ENCODE measurements around the gene CAMSAP1.

Gene CAMSAP1

DNA sequence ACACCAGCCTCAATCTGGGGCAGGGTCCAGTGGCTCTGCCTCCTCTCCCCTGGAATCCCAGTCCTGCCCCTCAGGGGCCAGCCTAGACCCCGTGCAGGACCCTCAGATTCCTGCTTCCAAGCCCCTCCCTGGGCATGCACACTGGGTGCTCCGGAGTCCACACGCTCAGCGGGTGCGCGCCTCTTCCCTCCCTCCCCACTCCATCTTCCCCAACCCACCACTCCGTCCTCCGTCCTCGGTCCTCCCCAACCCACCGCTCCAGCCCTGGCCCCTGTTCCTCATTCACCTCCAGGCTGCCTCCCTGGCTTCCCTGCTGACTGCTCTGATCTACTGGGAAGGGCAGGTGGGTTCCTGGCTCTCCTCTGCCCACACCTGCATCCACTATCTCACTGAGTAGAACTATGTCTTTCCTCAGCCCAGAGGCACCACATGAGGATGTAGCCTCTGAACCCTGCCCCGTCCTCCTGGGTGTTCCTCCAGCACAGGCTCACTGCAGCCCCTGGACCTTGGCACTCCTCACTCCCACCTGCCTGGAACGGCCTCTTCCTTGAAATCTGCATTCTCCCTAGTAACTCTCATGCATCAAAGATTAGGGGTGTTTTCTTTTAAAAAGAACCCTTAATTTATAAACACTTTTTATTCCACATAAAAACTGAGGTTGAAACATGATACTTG, 92.8 kb downstream of the CAMSAP1 start:
- TF ChIP-seq, protein P1, sequence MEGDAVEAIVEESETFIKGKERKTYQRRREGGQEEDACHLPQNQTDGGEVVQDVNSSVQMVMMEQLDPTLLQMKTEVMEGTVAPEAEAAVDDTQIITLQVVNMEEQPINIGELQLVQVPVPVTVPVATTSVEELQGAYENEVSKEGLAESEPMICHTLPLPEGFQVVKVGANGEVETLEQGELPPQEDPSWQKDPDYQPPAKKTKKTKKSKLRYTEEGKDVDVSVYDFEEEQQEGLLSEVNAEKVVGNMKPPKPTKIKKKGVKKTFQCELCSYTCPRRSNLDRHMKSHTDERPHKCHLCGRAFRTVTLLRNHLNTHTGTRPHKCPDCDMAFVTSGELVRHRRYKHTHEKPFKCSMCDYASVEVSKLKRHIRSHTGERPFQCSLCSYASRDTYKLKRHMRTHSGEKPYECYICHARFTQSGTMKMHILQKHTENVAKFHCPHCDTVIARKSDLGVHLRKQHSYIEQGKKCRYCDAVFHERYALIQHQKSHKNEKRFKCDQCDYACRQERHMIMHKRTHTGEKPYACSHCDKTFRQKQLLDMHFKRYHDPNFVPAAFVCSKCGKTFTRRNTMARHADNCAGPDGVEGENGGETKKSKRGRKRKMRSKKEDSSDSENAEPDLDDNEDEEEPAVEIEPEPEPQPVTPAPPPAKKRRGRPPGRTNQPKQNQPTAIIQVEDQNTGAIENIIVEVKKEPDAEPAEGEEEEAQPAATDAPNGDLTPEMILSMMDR (IDR thresholded peaks at IDR 0.05; ENCODE audit: borderline replicate concordance, insufficient read depth, low read depth, low read length), result no peak
- no peak overlapping the region for H3K4me3 ChIP-seq (ENCODE audit: low read depth, low read length)

DNA sequence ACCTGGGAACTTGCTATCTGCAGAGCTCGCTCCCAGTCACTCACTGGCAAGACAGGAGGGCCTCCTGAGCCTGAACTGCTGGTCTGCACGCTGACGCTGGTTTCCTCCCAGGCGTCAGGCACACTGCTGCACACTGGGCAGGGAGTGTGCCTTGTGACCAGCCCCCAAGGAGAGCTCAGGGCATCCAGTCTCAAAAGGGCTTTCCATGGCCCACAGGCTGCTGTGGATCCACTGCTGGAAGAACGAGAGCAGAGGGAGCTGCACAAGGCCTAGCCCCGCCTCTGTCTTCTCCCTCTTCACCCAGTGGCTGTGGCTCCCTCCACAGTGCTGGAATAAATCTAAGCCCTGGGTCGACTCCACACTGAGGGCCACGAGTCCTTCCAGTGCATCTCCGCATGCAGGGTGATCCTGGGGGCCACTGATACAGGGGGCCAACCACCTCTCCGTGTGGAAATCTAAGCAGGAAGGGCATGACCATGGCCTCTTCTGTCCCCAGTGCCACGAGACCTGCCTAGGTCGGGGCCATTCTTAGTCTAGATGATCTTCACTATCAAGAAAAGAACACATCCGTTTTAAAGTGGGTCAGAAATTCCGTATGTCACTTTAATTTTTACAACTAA, 93.6 kb downstream of the CAMSAP1 start:
- H3K4me3 ChIP-seq (ENCODE audit: low read depth, low read length), result no peak overlapping the region
- TF ChIP-seq, protein P1 (IDR thresholded peaks at IDR 0.05; ENCODE audit: borderline replicate concordance, insufficient read depth, low read depth, low read length), result no peak

DNA sequence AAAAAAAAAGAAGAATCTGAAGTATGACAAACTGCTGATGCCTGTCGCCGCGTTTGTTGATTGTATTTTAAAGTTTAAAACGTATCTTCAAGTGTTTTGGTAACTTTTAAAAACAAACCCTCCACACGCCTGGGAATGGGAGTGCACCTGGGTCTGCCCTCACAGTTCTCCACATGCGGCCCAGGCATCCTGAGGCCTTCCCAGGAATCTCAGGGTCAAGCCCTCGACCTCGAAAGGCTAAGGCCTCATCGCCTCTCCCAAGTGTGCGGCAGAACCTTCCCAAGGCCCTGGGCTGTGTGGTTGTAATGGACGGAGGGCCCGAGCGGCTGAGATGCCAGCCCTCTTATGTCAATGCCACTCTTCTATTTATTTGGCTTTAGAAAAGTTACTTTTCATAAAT, 94.4 kb downstream of the CAMSAP1 start:
- TF ChIP-seq, protein P1 (IDR thresholded peaks at IDR 0.05; ENCODE audit: borderline replicate concordance, insufficient read depth, low read depth, low read length), result no peak
- no peak overlapping the region for H3K4me3 ChIP-seq (ENCODE audit: low read depth, low read length)

DNA sequence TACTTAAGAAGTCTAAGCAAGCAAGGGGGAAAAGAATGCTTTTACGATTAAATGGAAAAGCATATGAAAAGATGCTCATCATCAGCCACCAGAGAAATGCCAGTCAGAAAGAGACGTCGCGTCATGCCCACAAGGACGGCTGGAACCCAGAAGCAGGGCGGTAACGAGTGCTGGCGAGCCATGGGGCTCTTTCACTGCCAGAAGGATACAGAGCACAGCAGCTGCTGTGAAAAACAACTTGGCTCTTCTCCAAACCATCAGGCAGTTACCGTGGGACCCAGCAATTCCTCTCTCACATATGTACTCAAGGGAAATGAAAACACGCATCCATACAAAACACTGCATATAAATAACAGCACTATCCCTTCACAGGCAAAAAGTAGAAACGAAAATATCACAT, 95.5 kb downstream of the CAMSAP1 start:
- TF ChIP-seq, protein P1 (IDR thresholded peaks at IDR 0.05; ENCODE audit: borderline replicate concordance, insufficient read depth, low read depth, low read length), result no peak
- H3K4me3 ChIP-seq (ENCODE audit: low read depth, low read length), result no peak overlapping the region

DNA sequence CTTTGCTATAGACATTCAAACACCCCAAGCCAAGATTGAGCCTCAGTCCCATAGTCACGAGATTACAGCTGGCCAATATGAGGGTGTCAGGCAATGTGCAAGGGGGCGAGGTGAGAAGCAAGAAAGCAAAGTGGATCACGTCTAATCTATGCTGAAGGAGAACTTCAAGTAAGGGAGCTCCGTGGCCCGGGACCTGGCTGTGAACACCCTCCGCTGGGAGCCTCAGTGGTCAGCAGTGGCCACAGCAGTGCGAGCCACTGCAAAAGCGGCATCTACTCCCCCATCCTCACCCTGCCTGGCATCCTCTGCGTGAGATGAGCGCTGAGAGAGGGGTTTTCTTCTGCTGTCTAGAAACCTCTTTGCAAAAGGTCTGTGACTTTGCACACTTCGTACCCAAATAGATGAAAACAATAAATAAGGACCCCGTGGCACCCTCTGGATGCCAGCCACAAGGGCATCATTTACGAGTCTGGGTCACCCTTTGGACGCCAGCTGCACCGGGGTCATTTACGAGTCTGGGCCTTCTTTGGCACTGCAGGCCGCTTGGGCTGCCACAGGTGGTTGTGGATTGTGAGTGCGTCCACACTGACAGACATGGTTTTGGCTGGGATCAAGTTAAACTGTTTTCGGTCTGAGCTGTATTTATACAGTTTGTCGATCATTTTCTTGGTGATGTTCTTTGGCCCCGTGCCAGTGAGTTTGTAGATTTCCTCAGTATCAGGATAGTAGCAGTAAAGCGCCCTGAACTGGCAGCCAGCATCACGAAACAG, 96.4 kb downstream of the CAMSAP1 start:
- no peak overlapping the region for H3K4me3 ChIP-seq (ENCODE audit: low read depth, low read length)
- TF ChIP-seq, protein P1 (IDR thresholded peaks at IDR 0.05; ENCODE audit: borderline replicate concordance, insufficient read depth, low read depth, low read length), result no peak

DNA sequence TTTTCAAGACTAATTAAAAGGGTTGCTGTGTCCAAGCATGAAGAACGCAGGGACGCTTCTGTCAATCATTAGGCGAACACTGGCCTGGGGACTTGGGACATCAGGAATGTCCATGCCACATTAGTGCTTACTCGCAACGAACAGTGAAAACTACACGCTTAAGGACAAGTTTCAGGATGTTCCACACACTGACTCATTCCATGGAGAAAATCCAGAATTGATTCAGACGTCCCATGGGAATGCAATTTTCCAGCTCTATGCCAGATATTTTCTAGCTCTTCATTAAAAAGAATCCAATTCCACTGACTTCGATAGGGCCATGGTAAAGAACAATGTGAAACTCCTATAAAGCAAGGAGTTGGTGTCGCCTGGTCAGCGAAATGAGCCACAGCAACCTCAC, 98.2 kb downstream of the CAMSAP1 start:
- TF ChIP-seq, protein P1 (IDR thresholded peaks at IDR 0.05; ENCODE audit: borderline replicate concordance, insufficient read depth, low read depth, low read length), result no peak
- H3K4me3 ChIP-seq (ENCODE audit: low read depth, low read length), result no peak overlapping the region
